ENCODE measurements around the gene RAE1.

The RAE1 gene

DNA sequence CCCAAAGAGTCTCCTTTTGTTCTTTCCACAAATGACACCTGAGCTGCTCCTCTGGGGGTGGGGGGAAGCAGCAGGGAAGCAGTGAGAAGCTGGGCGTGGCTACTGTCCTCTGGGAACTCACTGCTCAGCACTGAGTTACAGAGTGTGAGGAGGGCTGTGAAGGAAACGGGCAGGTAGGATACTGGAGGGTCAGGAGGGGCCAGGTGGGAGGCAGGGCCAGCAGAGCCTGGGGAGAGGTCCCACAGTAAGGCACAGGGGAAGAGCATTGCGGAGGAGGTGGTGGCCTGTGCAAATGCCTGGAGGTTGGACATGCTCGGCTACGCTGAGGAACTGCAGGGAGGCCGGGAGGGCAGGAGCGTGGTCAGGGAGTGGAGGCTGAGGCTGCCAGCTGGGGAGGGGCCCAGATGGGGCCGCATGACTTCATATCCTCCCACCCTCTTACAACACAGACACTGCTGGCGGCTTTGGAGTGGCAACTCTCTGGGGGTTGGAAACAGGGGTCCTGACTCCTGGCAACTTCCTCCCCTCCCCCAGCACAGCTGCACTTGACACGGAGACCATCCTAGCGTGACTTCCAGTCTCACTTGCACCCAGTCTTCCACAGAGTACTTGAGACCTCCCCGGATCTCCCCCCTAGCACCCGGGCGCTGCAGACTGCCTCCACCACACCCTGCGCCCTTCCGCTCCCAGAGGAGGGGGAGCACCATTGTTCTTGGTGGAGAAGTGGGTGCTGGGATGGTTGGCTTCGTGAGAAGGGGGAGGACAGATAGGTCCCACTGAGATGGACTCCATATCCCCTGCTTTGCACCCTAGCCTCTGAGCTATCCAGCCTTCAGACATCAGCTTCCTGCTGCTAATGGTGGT is 74.3 kb downstream of the RAE1 start:
- no peak for DNase-seq (ENCODE audit: low spot score)

DNA sequence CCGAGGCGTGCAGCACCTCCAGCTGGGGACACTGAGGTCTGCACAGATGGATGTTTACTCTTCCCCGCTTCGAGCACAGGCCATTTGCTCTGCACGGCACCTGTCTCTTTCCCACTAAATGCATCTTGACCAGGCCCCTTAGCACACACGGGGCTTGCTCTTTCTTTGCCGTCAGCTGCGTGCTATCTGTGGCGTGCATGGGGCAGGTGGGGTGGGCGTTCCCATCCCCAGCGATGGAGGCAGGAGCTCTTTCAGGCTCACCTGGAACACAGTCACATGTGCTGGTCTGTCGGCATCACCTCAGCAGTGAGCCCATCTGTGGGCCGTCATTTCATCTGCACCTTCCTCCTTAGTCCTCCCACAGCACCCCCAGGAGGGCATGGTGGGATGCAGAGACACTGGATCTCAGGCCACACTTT is 75.2 kb downstream of the RAE1 start:
- TF ChIP-seq, protein P1, sequence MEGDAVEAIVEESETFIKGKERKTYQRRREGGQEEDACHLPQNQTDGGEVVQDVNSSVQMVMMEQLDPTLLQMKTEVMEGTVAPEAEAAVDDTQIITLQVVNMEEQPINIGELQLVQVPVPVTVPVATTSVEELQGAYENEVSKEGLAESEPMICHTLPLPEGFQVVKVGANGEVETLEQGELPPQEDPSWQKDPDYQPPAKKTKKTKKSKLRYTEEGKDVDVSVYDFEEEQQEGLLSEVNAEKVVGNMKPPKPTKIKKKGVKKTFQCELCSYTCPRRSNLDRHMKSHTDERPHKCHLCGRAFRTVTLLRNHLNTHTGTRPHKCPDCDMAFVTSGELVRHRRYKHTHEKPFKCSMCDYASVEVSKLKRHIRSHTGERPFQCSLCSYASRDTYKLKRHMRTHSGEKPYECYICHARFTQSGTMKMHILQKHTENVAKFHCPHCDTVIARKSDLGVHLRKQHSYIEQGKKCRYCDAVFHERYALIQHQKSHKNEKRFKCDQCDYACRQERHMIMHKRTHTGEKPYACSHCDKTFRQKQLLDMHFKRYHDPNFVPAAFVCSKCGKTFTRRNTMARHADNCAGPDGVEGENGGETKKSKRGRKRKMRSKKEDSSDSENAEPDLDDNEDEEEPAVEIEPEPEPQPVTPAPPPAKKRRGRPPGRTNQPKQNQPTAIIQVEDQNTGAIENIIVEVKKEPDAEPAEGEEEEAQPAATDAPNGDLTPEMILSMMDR (IDR thresholded peaks at IDR 0.05; ENCODE audit: extremely low read depth, insufficient read depth, missing control alignments) = no peak
- DNase-seq (ENCODE audit: low spot score) = no peak
- in situ Hi-C loops (cut with MboI; ENCODE audit: low pct_unique_long_range_greater_than_20kb, low sequenced_read_pairs, unreplicated experiment) = no loop called here

More for the DNA sequence above, 74.3 kb downstream of the RAE1 start:
- TF ChIP-seq, protein P1 (IDR thresholded peaks at IDR 0.05; ENCODE audit: extremely low read depth, insufficient read depth, missing control alignments) = no peak
- in situ Hi-C loops (cut with MboI; ENCODE audit: low pct_unique_long_range_greater_than_20kb, low sequenced_read_pairs, unreplicated experiment) = no loop called here

DNA sequence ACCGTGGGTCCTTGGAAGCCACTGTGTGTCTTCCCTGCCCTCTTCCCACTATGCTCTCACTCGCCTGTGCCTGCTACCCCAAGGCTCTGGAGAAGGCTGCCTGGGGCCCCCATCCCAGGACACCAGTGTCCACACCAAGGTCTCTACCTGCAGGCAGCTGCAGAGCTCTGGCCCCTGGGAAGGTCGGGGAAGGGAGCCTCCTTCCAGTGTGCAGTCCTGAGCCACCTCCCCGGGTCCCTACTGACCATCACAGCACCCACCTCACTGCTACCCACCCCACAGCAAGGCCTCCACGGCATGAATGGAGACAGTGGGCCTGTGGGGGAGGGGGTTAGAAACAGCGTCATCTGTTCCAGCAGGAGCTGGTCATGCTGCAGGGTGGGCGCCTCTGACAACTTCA is 75.8 kb downstream of the RAE1 start:
- no peak for DNase-seq (ENCODE audit: low spot score)
- TF ChIP-seq, protein P1 (IDR thresholded peaks at IDR 0.05; ENCODE audit: extremely low read depth, insufficient read depth, missing control alignments) = no peak
- in situ Hi-C loops (cut with MboI; ENCODE audit: low pct_unique_long_range_greater_than_20kb, low sequenced_read_pairs, unreplicated experiment) = no loop called here

DNA sequence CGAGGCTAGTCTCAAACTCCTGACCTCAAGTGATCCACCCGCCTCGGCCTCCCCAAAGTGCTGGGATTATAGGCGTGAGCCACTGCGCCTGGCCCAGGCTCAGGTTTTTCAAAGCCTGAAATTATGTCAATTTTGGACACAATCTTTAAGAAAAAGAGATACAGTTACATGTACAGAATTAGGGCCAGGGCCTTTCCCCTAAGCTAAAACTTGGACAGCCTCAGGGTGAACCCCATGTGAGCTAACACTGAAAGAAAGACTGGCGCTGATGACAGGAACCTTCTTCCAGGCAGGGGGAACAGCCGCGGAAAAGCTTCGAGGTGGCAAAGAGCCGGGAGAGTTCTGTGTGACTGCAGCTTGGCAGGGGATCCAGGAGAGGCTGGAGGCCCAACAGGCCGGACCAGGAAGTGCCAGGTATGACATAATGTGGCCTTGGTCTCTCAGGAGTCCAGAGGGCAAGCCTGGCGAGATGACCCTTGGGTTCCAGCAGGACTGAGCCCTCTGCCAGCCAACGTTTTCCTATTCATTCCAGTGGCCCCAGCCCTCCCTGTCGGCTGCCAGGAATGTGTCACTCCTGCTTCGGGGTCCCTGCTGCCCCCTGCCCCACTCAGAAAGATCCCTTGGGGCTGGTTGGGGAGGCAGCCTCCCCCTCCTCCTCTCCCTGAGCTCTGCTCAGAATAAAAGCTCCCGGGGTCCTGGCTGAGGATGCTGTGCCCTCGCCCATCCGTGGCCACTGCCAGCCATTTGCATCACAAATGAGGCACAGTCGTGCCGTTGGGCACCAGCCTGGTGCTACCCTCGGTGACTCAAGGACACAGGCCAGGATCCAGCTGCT is 77.5 kb downstream of the RAE1 start:
- no peak for DNase-seq (ENCODE audit: low spot score)
- in situ Hi-C loops (cut with MboI; ENCODE audit: low pct_unique_long_range_greater_than_20kb, low sequenced_read_pairs, unreplicated experiment) = no loop called here

More for the DNA sequence above, 77.5 kb downstream of the RAE1 start:
- TF ChIP-seq, protein P1 (IDR thresholded peaks at IDR 0.05; ENCODE audit: extremely low read depth, insufficient read depth, missing control alignments) = no peak

All from GM13977 (cell line).